NCI-H82 (cell line): ENCODE measurements around the gene BRICD5.
"Not testable (repeated sequence)": the region's sequence is repeated elsewhere in the genome, so short reads cannot be mapped to it uniquely, and the experiment has no call there.

Experiments used
- DNase-seq: peaks from one replicate; lab custom pipeline; 2025; lab: John Stamatoyannopoulos, UW

Gene BRICD5

GRCh38 chr16:2210386-2211365, at the start of gene BRICD5:
Gene BRICD5 (minus strand): TSS chr16:2210863. CDS start chr16:2210833, 30 bp downstream.
- DNase-seq = peak; percentile 40

GRCh38 chr16:2260250-2260649, 49.6 kb upstream of the BRICD5 start:
- no peak for DNase-seq

GRCh38 chr16:2258530-2258929, 47.9 kb upstream of the BRICD5 start:
- not testable (repeated sequence) for DNase-seq

GRCh38 chr16:2257726-2258125, 47.1 kb upstream of the BRICD5 start:
- no peak for DNase-seq

DNA sequence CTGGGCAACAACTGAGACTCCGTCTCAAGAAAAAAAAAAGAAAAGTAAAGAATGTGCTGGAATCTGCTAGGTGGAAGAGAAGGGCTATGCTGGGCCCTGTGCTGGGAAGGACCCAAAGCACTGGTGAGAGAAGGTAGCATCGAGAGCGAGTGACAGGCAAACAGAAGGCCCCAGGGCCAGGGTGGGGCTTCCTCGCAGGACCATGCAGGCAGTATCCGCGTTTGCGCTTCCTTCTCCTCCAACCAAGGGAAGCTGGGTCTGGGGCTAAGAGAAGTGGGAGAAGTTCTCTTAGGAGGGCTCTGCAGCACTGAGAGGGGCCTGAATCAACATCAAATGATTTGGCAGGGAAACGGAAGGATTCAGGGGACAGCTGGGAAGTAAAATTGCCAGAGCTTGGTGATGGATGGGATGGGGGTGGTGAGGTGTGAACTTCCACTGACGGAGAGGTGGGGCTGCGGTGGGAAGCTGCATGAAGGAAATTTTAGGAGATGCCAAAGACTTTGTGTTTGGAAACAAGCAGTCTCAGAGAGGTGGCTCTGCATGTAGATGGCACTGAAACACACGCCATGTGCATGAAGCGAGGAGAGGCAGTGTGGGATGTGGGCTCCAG, 46.0 kb upstream of the BRICD5 start:
- DNase-seq = no peak

- DNase-seq = no peak
Observed at GRCh38 chr16:2253293-2253692, 42.6 kb upstream of the BRICD5 start.

GRCh38 chr16:2252806-2253148, 42.1 kb upstream of the BRICD5 start:
- DNase-seq = no peak

GRCh38 chr16:2251296-2252111, 40.8 kb upstream of the BRICD5 start, which contains the start of gene ECI1:
Gene ECI1 (minus strand): TSS chr16:2251587. CDS start chr16:2251566, 21 bp downstream.
- peak; percentile 97 for DNase-seq

- peak; percentile 64 for DNase-seq
Observed at GRCh38 chr16:2250652-2251295, 40.1 kb upstream of the BRICD5 start.

GRCh38 chr16:2246301-2246885, 35.7 kb upstream of the BRICD5 start:
- DNase-seq = no peak

DNA sequence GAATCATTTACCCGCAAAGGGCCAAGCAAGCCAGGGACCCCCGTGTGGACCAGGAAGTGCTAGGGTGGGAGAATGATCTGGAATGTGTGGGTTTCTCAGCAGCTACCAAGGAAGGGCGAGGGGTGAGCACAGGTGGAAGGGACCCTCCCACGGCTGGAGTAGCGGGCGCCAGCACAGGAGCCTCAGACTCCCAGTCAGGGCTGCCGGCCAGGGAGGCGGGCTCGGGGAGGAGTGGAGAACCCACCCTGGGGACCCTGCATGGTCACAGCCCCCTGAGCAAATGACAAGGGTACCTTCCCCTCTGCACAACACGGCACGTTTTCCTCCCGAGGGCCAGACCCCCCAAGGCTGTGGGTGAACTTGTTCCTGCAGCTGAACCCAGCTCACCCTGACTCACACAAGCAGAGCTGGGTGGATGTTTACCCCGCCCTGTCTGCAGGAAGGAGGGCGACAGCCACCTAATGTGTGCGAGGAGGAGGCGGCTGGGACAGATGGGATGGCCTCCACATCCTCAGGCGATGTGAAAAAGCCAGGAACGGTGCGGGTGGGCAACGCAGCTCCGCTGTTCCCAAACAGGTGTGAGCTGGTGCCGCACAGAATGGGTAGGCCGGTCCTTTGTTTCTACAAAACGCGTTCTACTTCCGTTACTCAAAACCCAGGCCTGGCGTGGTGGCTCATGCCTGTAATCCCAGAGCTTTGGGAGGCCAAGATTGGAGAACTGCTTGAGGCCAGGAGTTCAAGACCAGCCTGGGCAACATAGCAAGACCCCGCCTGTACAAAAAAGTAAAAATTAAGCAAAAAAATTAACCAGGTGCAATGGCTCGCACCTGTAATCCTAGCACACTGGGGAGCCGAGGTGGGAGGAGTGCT, 34.5 kb upstream of the BRICD5 start:
- no peak for DNase-seq

DNA sequence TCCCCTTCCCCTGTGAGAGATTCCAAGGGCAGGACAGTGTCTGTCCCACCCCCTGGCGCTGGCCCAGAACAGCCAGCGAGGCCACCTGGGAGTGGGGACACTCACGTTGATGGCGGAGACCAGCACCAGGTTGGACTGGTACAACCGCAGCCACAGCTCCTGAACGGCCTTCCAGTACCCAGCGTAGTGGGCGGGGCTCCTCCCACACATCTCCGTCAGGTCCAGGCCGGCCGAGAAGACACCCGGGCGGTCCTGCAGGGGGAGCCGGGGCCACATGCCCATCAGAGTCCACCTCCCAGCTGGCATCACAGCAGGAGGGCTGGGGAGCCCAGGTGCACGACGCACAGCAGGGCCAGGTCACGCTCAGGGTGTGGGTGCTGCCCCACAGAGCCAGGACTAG, 33.6 kb upstream of the BRICD5 start:
- DNase-seq = peak; percentile 32

- DNase-seq = no peak
Observed at GRCh38 chr16:2243781-2244180, 33.1 kb upstream of the BRICD5 start.

- peak; percentile 29 for DNase-seq
Observed at GRCh38 chr16:2243031-2243528, 32.4 kb upstream of the BRICD5 start.

DNA sequence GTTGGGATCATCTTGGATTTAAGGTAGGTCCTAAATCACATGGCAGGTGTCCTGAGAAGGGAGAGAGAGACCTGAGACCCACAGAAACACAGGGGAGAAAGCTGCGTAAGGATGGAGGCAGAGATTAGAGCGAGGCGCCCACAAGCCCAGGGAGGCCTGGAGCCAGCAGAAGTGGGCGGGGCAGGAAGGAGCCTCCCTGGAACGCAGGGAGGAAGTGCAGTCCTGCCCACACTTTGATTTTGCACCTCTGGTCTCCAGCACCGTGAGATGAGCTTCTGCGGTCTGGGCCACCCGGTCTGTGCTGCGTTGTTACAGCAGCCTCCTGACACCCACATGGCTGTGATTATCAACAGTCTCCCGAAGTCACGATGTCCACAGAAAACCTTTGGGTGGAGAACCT, 31.9 kb upstream of the BRICD5 start:
- DNase-seq = peak; percentile 36

- DNase-seq = not testable (repeated sequence)
Observed at GRCh38 chr16:2240331-2240730, 29.7 kb upstream of the BRICD5 start.

DNA sequence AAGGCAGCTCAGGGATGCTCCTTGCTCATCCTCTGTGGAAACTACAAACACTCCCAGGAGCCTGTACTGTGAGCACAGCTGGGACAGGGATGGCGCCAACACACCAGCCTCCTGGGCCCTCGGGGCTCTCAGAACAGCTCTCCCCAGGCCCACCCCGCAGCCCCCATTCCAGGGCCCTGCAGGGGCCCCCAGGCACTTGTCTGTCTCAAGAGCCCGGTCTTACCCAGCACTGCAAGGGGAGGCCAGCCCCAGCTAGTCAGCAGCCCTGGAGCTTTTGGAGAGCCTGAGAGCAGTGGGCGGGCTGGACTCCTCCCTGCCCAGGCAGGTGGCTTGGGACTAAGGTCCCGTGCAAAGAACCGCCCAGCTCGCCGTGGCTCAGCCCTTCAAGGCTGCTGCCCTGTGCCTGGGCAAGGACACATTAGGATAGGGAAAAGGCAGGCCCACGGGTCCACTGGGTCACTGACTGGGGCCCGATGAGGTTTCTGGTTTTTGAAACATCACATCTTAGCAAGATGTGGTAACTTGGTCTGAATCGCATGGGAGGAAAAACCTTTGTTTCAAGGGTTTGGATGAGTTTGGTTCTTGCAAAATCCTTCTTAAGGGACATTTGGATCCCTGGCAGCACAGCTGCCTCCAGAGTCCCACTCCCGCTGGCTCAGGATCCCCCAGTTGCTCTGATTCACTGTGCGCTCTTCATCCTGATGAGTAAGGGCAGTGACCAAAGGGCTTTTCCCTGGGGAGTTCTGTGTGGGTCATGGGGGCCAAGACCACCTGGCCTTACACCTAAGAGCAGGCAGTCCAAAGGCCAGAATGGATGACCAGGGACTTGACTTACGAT, 28.4 kb upstream of the BRICD5 start:
- DNase-seq = no peak

DNA sequence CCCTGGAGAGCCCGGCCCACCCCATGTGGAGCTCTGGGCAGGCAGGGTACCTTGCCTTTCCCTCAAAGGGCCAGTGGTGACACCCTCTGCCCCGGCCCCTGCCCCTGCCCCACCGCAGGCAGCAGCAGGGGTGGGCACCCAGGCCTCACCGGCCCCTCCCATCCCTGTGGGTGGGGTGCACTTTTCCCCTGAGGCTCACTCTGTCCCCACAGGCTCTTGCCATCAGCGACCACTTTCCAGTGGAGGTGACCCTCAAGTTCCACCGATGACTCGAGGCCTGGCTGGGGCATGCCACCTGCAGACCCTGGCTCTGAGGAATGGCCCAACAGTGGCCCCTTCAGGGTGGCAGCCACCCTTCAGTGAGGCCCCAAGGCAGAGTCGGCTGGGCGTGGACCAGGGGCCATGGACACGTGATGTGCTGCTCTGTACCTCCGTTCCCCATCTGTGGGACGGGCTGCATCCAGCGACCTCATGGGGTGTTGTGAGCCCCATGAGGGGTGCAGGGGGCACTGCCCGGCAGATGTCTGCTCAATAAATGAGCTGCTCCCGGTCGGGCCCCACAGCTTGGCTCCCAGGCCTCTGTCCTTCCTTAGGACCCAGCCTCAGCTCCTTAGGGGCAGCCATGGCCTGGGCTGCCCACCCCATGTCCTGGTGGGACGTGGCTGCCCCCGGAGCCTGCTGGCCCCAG, 27.6 kb upstream of the BRICD5 start:
- no peak for DNase-seq
